ENCODE results near the gene TRAPPC2B. TPM values are rescaled to one million over a fixed set of nuclear protein-coding genes. Genes with fewer than 3 reads are reported as not detected.

The TRAPPC2B gene
- total and polyA plus RNA-seq, 2 of the 13 experiments (the other 11 are each of a cell fraction or from before 2014, with no cell fraction given) = 13.3 to 17.7 TPM

GRCh38 chr19:57321116-57321515 lies 42.2 kb upstream of the TRAPPC2B start:
- H3K4me2 ChIP-seq (ENCODE audit: low read depth, low read length) = peak overlapping the region; percentile 79
- H3K9ac ChIP-seq (ENCODE audit: insufficient read depth, low read depth, low read length) = peak overlapping the region; percentile 93
- H3K4me1 ChIP-seq (ENCODE audit: insufficient read depth, low read length) = peaks cover 25% of the 10 kb centered on the region
- H4K20me1 ChIP-seq (ENCODE audit: insufficient read depth, low read length) = no peaks in the 10 kb centered on the region
- DNase-seq (ENCODE audit: low spot score) = no peak
- 0 out of 5 replicates have a peak, but pooled peaks cover 0 to 4% of the 10 kb centered on the region in 2 experiments for H3K27me3 ChIP-seq (ENCODE audit: control insufficient read depth in 1 of 2, insufficient read depth in 2 of 2, low read length in 2 of 2)
- TF ChIP-seq SRF (IDR thresholded peaks at IDR 0.05; ENCODE audit: low read depth, low read length) (peak; percentile 37; the same call in 1 of the 2 replicates), USF2 (IDR thresholded peaks at IDR 0.05; ENCODE audit: low read depth, low read length) (no peak), USF2 (CRISPR knock-in tag; IDR thresholded peaks at IDR 0.05; ENCODE audit: borderline replicate concordance) (no peak), RFXAP (CRISPR knock-in tag; IDR thresholded peaks at IDR 0.05; ENCODE audit: borderline replicate concordance) (no peak)
- in situ Hi-C loops (cut with HindIII; ENCODE audit: extremely low pct_ligation_motif_present, low pct_unique_long_range_greater_than_20kb) (no loop called here), intact Hi-C loops (cut with micrococcal nuclease; ENCODE audit: unreplicated experiment) (loop anchor here (5.0 kb wide), 1 partner anchor 41 kb away; the partner anchor contains the start of genes TRAPPC2B and ZNF547)
- BruUV-seq (replicated peaks) = no TSS peak
- H3K4me3 ChIP-seq (replicated peaks in 1 of 3; ENCODE audit: insufficient read depth in 1 of 3, low read depth in 2 of 3, low read length in 3 of 3) = peak overlapping the region; percentile 84 to 91 (median 88)
- H3K27ac ChIP-seq (ENCODE audit: extremely low read length, insufficient read depth, low read length) = peak overlapping the region; percentile 59
- H3K79me2 ChIP-seq (ENCODE audit: insufficient read depth, low read length) = peaks cover 28% of the 10 kb centered on the region
- no peak; the same call in 2 of the 3 replicates for ATAC-seq
- no peak overlapping the region for H2AFZ ChIP-seq (ENCODE audit: low read length)
- POLR2A ChIA-PET = interaction anchor here (0.7 kb wide), 1 partner anchor 30 kb away, joined by 3 read pairs; the partner anchor contains the start of gene ZNF304
- FAIRE-seq = no peak
- CTCF ChIA-PET (ENCODE audit: low intra/inter-chr PET ratio, low total read pairs) = no interaction called here
- peaks cover 10 to 25% of the 10 kb centered on the region in 2 experiments for H3K36me3 ChIP-seq (replicated peaks in 1 of 2; ENCODE audit: control insufficient read depth in 1 of 2, insufficient read depth in 2 of 2, low read length in 2 of 2)
- H3K9me3 ChIP-seq (ENCODE audit: low read length) = no peaks in the 10 kb centered on the region
- WGBS (ENCODE audit: low lambda C conversion rate) = 18% methylated on average over 8 of the region's 8 CpGs

DNA sequence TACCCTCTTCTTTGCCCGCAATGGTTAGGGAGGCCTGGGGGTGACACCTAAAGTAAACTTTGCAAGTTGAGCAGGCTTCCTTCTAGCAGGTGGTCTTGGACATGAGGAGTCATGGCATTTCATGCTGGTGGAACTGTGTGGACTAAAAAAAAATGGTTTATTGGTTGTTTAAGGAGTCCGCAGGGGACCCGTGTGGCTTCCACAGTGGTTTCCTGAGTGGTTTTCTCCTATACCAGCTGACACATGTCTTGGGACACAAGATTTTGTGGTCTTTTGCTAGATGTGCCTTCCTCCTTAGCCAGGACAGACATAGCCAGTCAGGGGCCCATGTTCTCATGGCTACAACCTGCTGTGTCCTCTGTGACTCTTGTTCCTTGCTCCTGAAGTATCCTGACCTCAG lies 41.6 kb upstream of the TRAPPC2B start:
- Histone ChIP-seq H3K4me3 (replicated peaks in 1 of 3; ENCODE audit: insufficient read depth in 1 of 3, low read depth in 2 of 3, low read length in 3 of 3) (peak overlapping the region; percentile 84 to 91 (median 88); a peak in 5 of 6 replicates), H3K27ac (ENCODE audit: extremely low read length, insufficient read depth, low read length) (no peak overlapping the region), H3K4me2 (ENCODE audit: low read depth, low read length) (peak overlapping the region; percentile 79), H3K36me3 (replicated peaks in 1 of 2; ENCODE audit: control insufficient read depth in 1 of 2, insufficient read depth in 2 of 2, low read length in 2 of 2) (peaks cover 14 to 30% of the 10 kb centered on the region in 2 experiments), H4K20me1 (ENCODE audit: insufficient read depth, low read length) (no peaks in the 10 kb centered on the region), H3K79me2 (ENCODE audit: insufficient read depth, low read length) (peaks cover 28% of the 10 kb centered on the region), H3K9ac (ENCODE audit: insufficient read depth, low read depth, low read length) (peak overlapping the region; percentile 93; the same call in 1 of the 2 replicates), H3K4me1 (ENCODE audit: insufficient read depth, low read length) (peaks cover 25% of the 10 kb centered on the region), H3K9me3 (ENCODE audit: low read length) (no peaks in the 10 kb centered on the region), H2AFZ (ENCODE audit: low read length) (no peak overlapping the region), H3K27me3 (ENCODE audit: control insufficient read depth in 1 of 2, insufficient read depth in 2 of 2, low read length in 2 of 2) (0 out of 5 replicates have a peak, but pooled peaks cover 0 to 1% of the 10 kb centered on the region in 2 experiments)
- intact Hi-C loops (cut with micrococcal nuclease; ENCODE audit: unreplicated experiment) (loop anchor here (5.0 kb wide), 1 partner anchor 41 kb away; the partner anchor contains the start of genes TRAPPC2B and ZNF547), in situ Hi-C loops (cut with HindIII; ENCODE audit: extremely low pct_ligation_motif_present, low pct_unique_long_range_greater_than_20kb) (no loop called here)
- DNase-seq (ENCODE audit: low spot score) = no peak
- BruUV-seq (replicated peaks) = no TSS peak
- no peak for TF ChIP-seq ZNF367 (CRISPR knock-in tag; IDR thresholded peaks at IDR 0.05; ENCODE audit: borderline replicate concordance)
- TF ChIP-seq ZNF788 (CRISPR knock-in tag; IDR thresholded peaks at IDR 0.05; ENCODE audit: borderline replicate concordance) = no peak
- TF ChIP-seq YEATS2 (CRISPR knock-in tag; IDR thresholded peaks at IDR 0.05; ENCODE audit: borderline replicate concordance) = no peak
- no peak for TF ChIP-seq ZNF616 (CRISPR knock-in tag; IDR thresholded peaks at IDR 0.05; ENCODE audit: low read depth)
- TF ChIP-seq CAMTA2 (CRISPR knock-in tag; IDR thresholded peaks at IDR 0.05; ENCODE audit: borderline replicate concordance) = no peak
- TF ChIP-seq ZNF678 (CRISPR knock-in tag; IDR thresholded peaks at IDR 0.05) = no peak
- no peak for TF ChIP-seq GATA4 (IDR thresholded peaks at IDR 0.05; ENCODE audit: borderline replicate concordance, low read depth)
- TF ChIP-seq ZNF878 (CRISPR knock-in tag; IDR thresholded peaks at IDR 0.05) = no peak
- no peak for TF ChIP-seq SALL1 (CRISPR knock-in tag; IDR thresholded peaks at IDR 0.05)
- TF ChIP-seq MTF1 (CRISPR knock-in tag; IDR thresholded peaks at IDR 0.05) = no peak
- ChIA-PET POLR2A (interaction anchor here (0.7 kb wide), 1 partner anchor 29 kb away, joined by 3 read pairs; the partner anchor contains the start of gene ZNF304), CTCF (ENCODE audit: low intra/inter-chr PET ratio, low total read pairs) (no interaction called here)
- no peak for ATAC-seq
- FAIRE-seq = no peak
- 84% methylated on average over 3 of the region's 3 CpGs for WGBS (ENCODE audit: low lambda C conversion rate)
